CD14-positive monocyte (primary cell): ENCODE data around the gene PFDN1. TPM values are rescaled to one million over a fixed set of nuclear protein-coding genes. Genes with fewer than 3 reads are reported as not detected.

Source experiments
- DNase-seq, 3 donors: peaks; one replicate each; pipeline ENCODE4 v3.0.0-alpha.2; 2011 to 2022
- H2AFZ ChIP-seq: 2 replicates; pipeline ENCODE4 v1.6.0; 2012; ENCODE audit warnings: mild to moderate bottlenecking, low read depth, low read length, inconsistent platforms; ENCODE audit not compliant: insufficient read depth, poor library complexity, severe bottlenecking
- H3K27ac ChIP-seq, 2 donors: 1 replicate in 1 of 2; 2 replicates in 1 of 2; pipeline ENCODE4 v1.5.1; 2012 to 2013; ENCODE audit warnings: low read length in 2 of 2, control low read depth in 1 of 2, inconsistent platforms in 1 of 2, low read depth in 1 of 2, mild to moderate bottlenecking in 1 of 2
- H3K27me3 ChIP-seq, 2 donors: one replicate each; pipeline versions ENCODE4 v1.6.0 to v1.6.1; 2011 to 2013; ENCODE audit warnings: low read length in 2 of 2; ENCODE audit not compliant: control insufficient read depth in 2 of 2, insufficient read depth in 2 of 2
- H3K36me3 ChIP-seq, 2 donors: replicated peaks in 1 of 2; 1 replicate in 1 of 2; 2 replicates in 1 of 2; pipeline versions ENCODE4 v1.5.1 to v1.6.1; 2012 to 2013; ENCODE audit warnings: low read length in 2 of 2, control low read depth in 1 of 2, inconsistent platforms in 1 of 2, mild to moderate bottlenecking in 1 of 2; ENCODE audit not compliant: insufficient read depth in 2 of 2, control insufficient read depth in 1 of 2
- H3K4me1 ChIP-seq, 2 donors: 1 replicate in 1 of 2; 2 replicates in 1 of 2; pipeline versions ENCODE4 v1.5.1 to v1.6.1; 2012 to 2013; ENCODE audit warnings: low read length in 2 of 2, control low read depth in 1 of 2, inconsistent platforms in 1 of 2, mild to moderate bottlenecking in 1 of 2, moderate library complexity in 1 of 2; ENCODE audit not compliant: insufficient read depth in 2 of 2, control insufficient read depth in 1 of 2
- H3K4me2 ChIP-seq: replicated peaks from 2 replicates; pipeline ENCODE3; 2012; ENCODE audit warnings: low read length, moderate library complexity, mild to moderate bottlenecking; ENCODE audit not compliant: poor library complexity, severe bottlenecking; ENCODE audit errors: extremely low read depth
- H3K4me3 ChIP-seq, 3 experiments: fragments of 200-600 bp in 1 of 3; sonication (generic) in 1 of 3; replicated peaks in 1 of 3; 1 replicate in 2 of 3; 2 replicates in 1 of 3; pipeline ENCODE4 v1.5.1; 2011 to 2013; ENCODE audit warnings: low read length in 3 of 3, mild to moderate bottlenecking in 3 of 3, control low read depth in 2 of 3, low read depth in 2 of 3, inconsistent platforms in 1 of 3, moderate library complexity in 1 of 3
- H3K79me2 ChIP-seq: 2 replicates; pipeline ENCODE4 v1.6.0; 2012; ENCODE audit warnings: mild to moderate bottlenecking, control low read depth, inconsistent platforms, low read length, moderate library complexity; ENCODE audit not compliant: insufficient read depth
- H3K9ac ChIP-seq: 2 replicates; pipeline ENCODE4 v1.6.0; 2017; ENCODE audit warnings: low read length, mild to moderate bottlenecking; ENCODE audit not compliant: insufficient read depth, poor library complexity, severe bottlenecking
- H3K9me3 ChIP-seq, 2 donors: replicated peaks in 1 of 2; 1 replicate in 1 of 2; 2 replicates in 1 of 2; pipeline versions ENCODE4 v1.5.1 to v1.6.1; 2012 to 2013; ENCODE audit warnings: low read length in 2 of 2, control low read depth in 1 of 2; ENCODE audit not compliant: control insufficient read depth in 1 of 2, insufficient read depth in 1 of 2
- H4K20me1 ChIP-seq: 2 replicates; pipeline ENCODE4 v1.6.0; 2012; ENCODE audit warnings: mild to moderate bottlenecking, low read length, control low read depth, moderate library complexity; ENCODE audit not compliant: insufficient read depth
- H3K27ac Mint-ChIP-seq, 7 donors: one replicate each; pipeline ENCODE4 v1.8.0; 2020; ENCODE audit warnings: mild to moderate bottlenecking in 7 of 7, mixed read lengths in 7 of 7, moderate library complexity in 6 of 7, inconsistent platforms in 2 of 7
- H3K27me3 Mint-ChIP-seq, 3 donors: one replicate each; pipeline ENCODE4 v1.8.0; 2021 to 2022; ENCODE audit warnings: low read depth in 3 of 3, mild to moderate bottlenecking in 3 of 3, mixed read lengths in 3 of 3, moderate library complexity in 3 of 3, inconsistent platforms in 1 of 3
- H3K36me3 Mint-ChIP-seq, 2 donors: one replicate each; pipeline ENCODE4 v1.8.0; 2020; ENCODE audit warnings: mixed read lengths in 2 of 2, inconsistent platforms in 1 of 2, mild to moderate bottlenecking in 1 of 2
- H3K4me1 Mint-ChIP-seq: one replicate; pipeline ENCODE4 v1.8.0; 2020; ENCODE audit warnings: mild to moderate bottlenecking, mixed read lengths
- H3K4me3 Mint-ChIP-seq, 2 donors: one replicate each; pipeline ENCODE4 v1.8.0; 2020; ENCODE audit warnings: mild to moderate bottlenecking in 2 of 2, mixed read lengths in 2 of 2, moderate library complexity in 1 of 2
- H3K9me3 Mint-ChIP-seq, 7 donors: one replicate each; pipeline ENCODE4 v1.8.0; 2020 to 2022; ENCODE audit warnings: mixed read lengths in 7 of 7, mild to moderate bottlenecking in 6 of 7, moderate library complexity in 6 of 7, inconsistent platforms in 2 of 7
- WGBS: methylation state at CpG from one replicate; pipeline ENCODE4 v1.1.5; 2013; ENCODE audit warnings: missing lambda C conversion rate; ENCODE audit not compliant: insufficient coverage; 5-methylcytosine and 5-hydroxymethylcytosine counted together
- intact Hi-C, 2 donors: fragments of 100-400 bp; cut with micrococcal nuclease; formaldehyde crosslinking; loops; one replicate each; pipeline versions ENCODE4 v1.15.0 to v1.15.1; 2023
- polyA plus RNA-seq, 3 donors: library from polyadenylated mRNA; depleted of rRNA in 1 of 3; unstranded in 2 of 3; stranded (reverse) in 1 of 3; fragments of 300-500 nt in 2 of 3; fragments of >200 nt in 1 of 3; fragmentation: Illumina TruSeq in 2 of 3; gene quantifications; 1 replicate in 2 of 3; 2 replicates in 1 of 3; pipeline ENCODE4 v1.2.3, GENCODE V29; 2012 to 2021
- TF ChIP-seq, protein P1 (sequence below): fragments of 200-600 bp; IDR thresholded peaks from one replicate; pipeline ENCODE4 v1.8.0; 2022; ENCODE audit warnings: antibody characterized with exemption, mild to moderate bottlenecking

PFDN1 gene
- polyA plus RNA-seq, 3 donors, result 44.7 to 105 (median 82.2) TPM

DNA sequence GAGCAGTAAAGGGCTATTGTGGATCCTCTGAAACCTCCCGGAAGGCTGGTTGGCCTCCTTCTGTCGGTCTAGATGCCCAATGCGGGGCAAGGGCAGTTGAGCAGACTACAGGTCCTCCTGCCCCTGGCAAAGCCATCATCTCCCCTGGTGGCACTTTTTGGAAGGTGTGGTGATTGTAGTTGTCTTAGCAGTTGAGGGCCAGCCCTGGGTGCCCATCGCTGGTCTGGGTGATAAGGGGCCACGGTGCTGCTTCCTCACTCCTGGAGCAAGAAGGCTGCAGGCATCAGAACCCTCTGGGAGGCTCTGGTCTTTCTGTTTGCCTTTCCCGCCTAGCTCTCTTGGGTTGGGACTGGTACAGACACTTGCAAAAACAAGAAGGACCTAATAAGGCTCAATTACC lies 64.1 kb downstream of the PFDN1 start:
- Mint-ChIP-seq H3K9me3 (peaks cover 0 to 3% (median 0%) of the 10 kb centered on the region in 7 donors), H3K4me1 (peaks cover 48% of the 10 kb centered on the region), H3K4me3 (no peak overlapping the region), H3K36me3 (peaks cover 3 to 11% of the 10 kb centered on the region in 2 donors), H3K27ac (no peak overlapping the region), H3K27me3 (peaks cover 0 to 2% (median 0%) of the 10 kb centered on the region in 3 donors)
- no peaks in the 10 kb centered on the region for H3K79me2 ChIP-seq
- no peaks in the 10 kb centered on the region for H3K9me3 ChIP-seq
- no peak overlapping the region for H3K4me2 ChIP-seq
- H3K27ac ChIP-seq, result no peak overlapping the region
- no peak overlapping the region for H3K4me3 ChIP-seq
- 91% methylated on average over 5 of the region's 6 CpGs for WGBS
- H2AFZ ChIP-seq, result no peak overlapping the region
- no peaks in the 10 kb centered on the region for H4K20me1 ChIP-seq
- TF ChIP-seq, protein P1, sequence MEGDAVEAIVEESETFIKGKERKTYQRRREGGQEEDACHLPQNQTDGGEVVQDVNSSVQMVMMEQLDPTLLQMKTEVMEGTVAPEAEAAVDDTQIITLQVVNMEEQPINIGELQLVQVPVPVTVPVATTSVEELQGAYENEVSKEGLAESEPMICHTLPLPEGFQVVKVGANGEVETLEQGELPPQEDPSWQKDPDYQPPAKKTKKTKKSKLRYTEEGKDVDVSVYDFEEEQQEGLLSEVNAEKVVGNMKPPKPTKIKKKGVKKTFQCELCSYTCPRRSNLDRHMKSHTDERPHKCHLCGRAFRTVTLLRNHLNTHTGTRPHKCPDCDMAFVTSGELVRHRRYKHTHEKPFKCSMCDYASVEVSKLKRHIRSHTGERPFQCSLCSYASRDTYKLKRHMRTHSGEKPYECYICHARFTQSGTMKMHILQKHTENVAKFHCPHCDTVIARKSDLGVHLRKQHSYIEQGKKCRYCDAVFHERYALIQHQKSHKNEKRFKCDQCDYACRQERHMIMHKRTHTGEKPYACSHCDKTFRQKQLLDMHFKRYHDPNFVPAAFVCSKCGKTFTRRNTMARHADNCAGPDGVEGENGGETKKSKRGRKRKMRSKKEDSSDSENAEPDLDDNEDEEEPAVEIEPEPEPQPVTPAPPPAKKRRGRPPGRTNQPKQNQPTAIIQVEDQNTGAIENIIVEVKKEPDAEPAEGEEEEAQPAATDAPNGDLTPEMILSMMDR, result no peak
- H3K27me3 ChIP-seq, result no peaks in the 10 kb centered on the region
- DNase-seq, result no peak
- H3K36me3 ChIP-seq, result no peaks in the 10 kb centered on the region
- intact Hi-C loops, result loop anchor here in 1 of 2 donors (10.0 kb wide), 1 partner anchor 54 kb away; no protein-coding TSS in a partner anchor
- H3K4me1 ChIP-seq, result peaks cover 45 to 53% of the 10 kb centered on the region in 2 donors
- H3K9ac ChIP-seq, result no peak overlapping the region

DNA sequence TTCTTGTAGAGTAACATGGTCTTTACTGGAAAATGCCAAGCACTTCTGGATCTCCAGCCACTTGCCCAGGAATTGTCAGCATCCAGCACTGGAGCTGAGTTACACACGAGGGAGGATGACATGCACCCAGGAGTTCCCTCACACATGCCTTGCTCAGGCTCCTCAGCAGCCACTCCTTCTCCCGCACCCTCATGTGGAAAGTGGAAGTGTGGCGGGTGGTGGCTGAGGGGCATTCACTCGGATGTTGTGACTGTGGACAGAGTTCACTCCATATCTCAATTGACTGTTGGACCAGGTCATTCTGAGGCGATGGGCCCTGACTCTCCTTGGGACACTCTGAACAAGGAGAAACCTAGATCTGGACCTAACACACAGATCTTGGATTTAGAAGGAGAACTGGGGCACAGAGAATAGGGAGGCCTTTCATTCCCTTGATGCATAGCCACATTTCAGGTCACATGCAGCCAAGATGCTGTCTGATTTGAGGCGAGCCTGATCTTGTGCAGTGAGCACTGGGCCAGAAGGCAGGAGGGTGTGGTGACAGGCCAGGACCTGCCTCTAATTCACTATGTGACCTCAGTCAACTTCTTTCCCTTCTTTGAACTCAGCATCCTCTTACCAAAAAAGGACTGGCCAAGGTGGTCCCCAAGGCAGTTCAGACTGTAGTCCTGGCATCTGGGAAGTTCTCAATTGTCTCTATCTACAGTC lies 65.9 kb downstream of the PFDN1 start:
- no peaks in the 10 kb centered on the region for H3K79me2 ChIP-seq
- H3K9me3 ChIP-seq, result no peaks in the 10 kb centered on the region
- TF ChIP-seq, protein P1, result no peak
- no peak overlapping the region for H2AFZ ChIP-seq
- Mint-ChIP-seq H3K4me1 (peaks cover 48% of the 10 kb centered on the region), H3K4me3 (peak overlapping the region in 1 of 2 donors; percentile 54), H3K36me3 (peaks cover 6 to 7% of the 10 kb centered on the region in 2 donors), H3K9me3 (peaks cover 0 to 3% (median 1%) of the 10 kb centered on the region in 7 donors), H3K27ac (peak overlapping the region; percentile 63 to 90 (median 87)), H3K27me3 (peaks cover 0 to 2% (median 0%) of the 10 kb centered on the region in 3 donors)
- peak overlapping the region in 1 of 3 experiments; percentile 48 for H3K4me3 ChIP-seq
- no CpG with 5 or more reads among the region's 6 CpGs for WGBS
- peak in 1 of 3 donors; percentile 46 for DNase-seq
- intact Hi-C loops, result loop anchor here in 1 of 2 donors (10.0 kb wide), 1 partner anchor 52 kb away; no protein-coding TSS in a partner anchor
- no peaks in the 10 kb centered on the region for H4K20me1 ChIP-seq
- peak overlapping the region; percentile 70 for H3K4me2 ChIP-seq
- no peak overlapping the region for H3K9ac ChIP-seq
- peaks cover 45 to 53% of the 10 kb centered on the region in 2 donors for H3K4me1 ChIP-seq
- no peaks in the 10 kb centered on the region for H3K27me3 ChIP-seq
- H3K27ac ChIP-seq, result peak overlapping the region in 1 of 2 donors; percentile 79
- H3K36me3 ChIP-seq, result no peaks in the 10 kb centered on the region
